Activated CD8-positive, alpha-beta T cell treated with anti-CD3 and anti-CD28 coated beads, Interleukin-2, amount 10 ng/mL, durations not matched to agents 7 days and 5 days (primary cell): ENCODE data around the gene GABBR2. TPM values are rescaled to one million over a fixed set of nuclear protein-coding genes. Genes with fewer than 3 reads are reported as not detected.

Source experiments
- ATAC-seq: fragments of 150-1000 bp; cut with Tn5 transposase; one replicate; pipeline ENCODE4 v1.10.0; 2021; ENCODE audit warnings: moderate library complexity
- CTCF ChIA-PET: fragments of 350-600 bp; sonication (Branson Sonifier 250); formaldehyde crosslinking; loops from one replicate; lab custom pipeline; 2021; ENCODE audit warnings: antibody characterized with exemption; lab: Charles Lee
- POLR2A ChIA-PET: fragments of 350-600 bp; sonication (Branson Sonifier 250); formaldehyde crosslinking; loops from one replicate; lab custom pipeline; 2021; ENCODE audit warnings: antibody characterized with exemption; lab: Charles Lee
- DNase-seq: peaks from one replicate; pipeline ENCODE4 v3.0.0-alpha.2; 2020
- H3K27ac Mint-ChIP-seq: one replicate; pipeline ENCODE4 v1.8.0; 2021; ENCODE audit warnings: mild to moderate bottlenecking, mixed read lengths
- H3K27me3 Mint-ChIP-seq: one replicate; pipeline ENCODE4 v1.8.0; 2021; ENCODE audit warnings: low read depth, mixed read lengths
- H3K36me3 Mint-ChIP-seq: one replicate; pipeline ENCODE4 v1.8.0; 2021; ENCODE audit warnings: low read depth, mixed read lengths
- H3K4me1 Mint-ChIP-seq: one replicate; pipeline ENCODE4 v1.8.0; 2021; ENCODE audit warnings: low read depth, mixed read lengths
- H3K4me3 Mint-ChIP-seq: one replicate; pipeline ENCODE4 v1.8.0; 2021; ENCODE audit warnings: mild to moderate bottlenecking, mixed read lengths
- H3K9me3 Mint-ChIP-seq: one replicate; pipeline ENCODE4 v1.8.0; 2022; ENCODE audit warnings: mixed read lengths; ENCODE audit not compliant: insufficient read depth
- total RNA-seq, 2 experiments: library from RNA; stranded (reverse); gene quantifications; one replicate each; pipeline ENCODE4 v1.2.3, GENCODE V29; 2021

GABBR2 gene
- total RNA-seq, 2 experiments from 2014 or later, result not detected

DNA sequence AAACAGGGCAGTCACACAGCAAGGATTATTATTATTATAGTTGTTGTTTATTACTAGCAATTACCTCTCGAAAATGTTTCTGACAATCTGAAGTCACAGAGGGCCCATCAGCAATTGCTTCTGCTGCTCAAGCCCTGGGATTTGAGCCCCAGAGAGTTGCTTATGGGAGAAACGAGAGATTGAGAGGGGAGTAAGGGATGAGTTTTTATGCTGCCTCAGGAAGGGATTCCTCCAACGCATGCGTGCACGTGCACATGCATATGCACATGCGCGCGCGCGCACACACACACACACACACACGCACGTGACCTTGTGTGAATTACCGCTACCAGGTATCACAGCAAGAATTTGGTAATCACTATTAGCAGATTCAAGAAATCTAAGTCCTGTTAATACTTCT lies 264.1 kb downstream of the GABBR2 start:
- Mint-ChIP-seq H3K27ac (no peak overlapping the region), H3K9me3 (no peaks in the 10 kb centered on the region), H3K4me3 (no peak overlapping the region), H3K27me3 (peaks cover 10% of the 10 kb centered on the region), H3K4me1 (no peaks in the 10 kb centered on the region), H3K36me3 (no peaks in the 10 kb centered on the region)
- ATAC-seq (no peak), DNase-seq (no peak)
- POLR2A ChIA-PET, result no interaction called here
- CTCF ChIA-PET, result no interaction called here

DNA sequence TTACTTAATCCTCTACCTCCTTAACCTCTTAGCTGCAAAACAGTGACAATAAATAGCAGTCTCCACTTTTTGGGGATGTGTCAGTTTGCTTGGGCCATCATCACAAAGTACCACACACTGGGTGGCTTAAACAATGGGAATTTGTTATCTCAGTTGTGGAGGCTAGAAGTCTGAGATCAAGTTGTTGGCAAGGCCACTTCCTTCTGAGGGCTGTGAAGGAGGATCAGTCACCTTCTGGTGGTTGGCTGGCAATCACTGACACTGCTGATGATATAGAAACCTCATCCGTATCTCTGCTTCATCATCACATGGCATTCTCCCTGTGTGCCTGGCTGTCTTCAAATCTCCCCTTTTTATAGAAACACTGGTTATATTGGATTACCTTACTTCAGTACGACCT lies 266.2 kb downstream of the GABBR2 start:
- no peak overlapping the region for H3K27ac Mint-ChIP-seq
- POLR2A ChIA-PET, result no interaction called here
- H3K36me3 Mint-ChIP-seq, result no peaks in the 10 kb centered on the region
- no peaks in the 10 kb centered on the region for H3K4me1 Mint-ChIP-seq
- DNase-seq (no peak), ATAC-seq (no peak)
- CTCF ChIA-PET, result no interaction called here
- H3K4me3 Mint-ChIP-seq, result no peak overlapping the region
- no peaks in the 10 kb centered on the region for H3K9me3 Mint-ChIP-seq
- peaks cover 12% of the 10 kb centered on the region for H3K27me3 Mint-ChIP-seq

DNA sequence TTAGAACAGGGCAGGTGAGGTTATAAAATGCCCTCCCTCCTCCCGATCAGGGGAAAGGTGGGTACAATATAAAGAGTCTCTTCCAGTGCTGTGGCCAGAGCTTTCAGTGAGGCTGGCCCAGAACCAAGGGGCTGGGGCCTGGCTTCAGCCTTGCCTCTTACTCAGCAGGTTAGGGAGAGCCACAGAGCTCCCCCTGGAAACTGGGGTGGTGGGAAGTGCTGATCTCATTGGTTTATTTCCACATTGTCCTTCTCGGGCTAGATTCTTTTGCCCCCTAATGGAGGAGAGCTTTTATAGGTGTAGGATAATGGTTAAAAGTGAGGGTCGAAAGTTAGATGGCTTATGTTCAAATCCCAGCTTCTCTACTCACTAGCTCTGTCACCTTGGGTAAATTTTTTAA lies 266.6 kb downstream of the GABBR2 start:
- Mint-ChIP-seq H3K4me3 (no peak overlapping the region), H3K9me3 (no peaks in the 10 kb centered on the region), H3K4me1 (no peaks in the 10 kb centered on the region), H3K27me3 (peaks cover 12% of the 10 kb centered on the region), H3K36me3 (no peaks in the 10 kb centered on the region), H3K27ac (no peak overlapping the region)
- ChIA-PET POLR2A (no interaction called here), CTCF (no interaction called here)
- DNase-seq, result no peak
- no peak for ATAC-seq

DNA sequence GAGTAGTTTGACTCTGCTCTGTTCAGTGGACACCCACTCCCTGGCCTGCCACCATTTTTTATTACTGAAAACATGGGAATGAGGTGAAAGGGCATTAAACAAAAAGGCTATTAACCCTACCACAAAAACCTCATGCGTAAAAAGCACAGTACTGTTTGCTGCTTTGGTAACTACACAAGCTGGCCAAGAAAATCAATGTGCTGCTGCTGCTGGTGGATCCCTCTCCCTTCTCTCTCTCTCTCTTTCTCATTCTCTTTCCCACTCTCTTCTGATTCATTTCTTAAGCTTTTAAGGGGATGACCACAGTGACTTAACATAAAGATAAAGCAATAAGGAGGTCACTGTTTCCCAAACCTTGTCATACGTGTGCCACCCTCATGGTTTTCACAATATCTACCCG lies 270.1 kb downstream of the GABBR2 start:
- DNase-seq (no peak), ATAC-seq (no peak)
- Mint-ChIP-seq H3K9me3 (no peaks in the 10 kb centered on the region), H3K4me1 (no peaks in the 10 kb centered on the region), H3K27me3 (peaks cover 9% of the 10 kb centered on the region), H3K4me3 (no peak overlapping the region), H3K27ac (no peak overlapping the region), H3K36me3 (no peaks in the 10 kb centered on the region)
- POLR2A ChIA-PET, result interaction anchor here (0.6 kb wide), 1 partner anchor 66 kb away, joined by 3 read pairs; no protein-coding TSS in a partner anchor
- CTCF ChIA-PET, result no interaction called here

DNA sequence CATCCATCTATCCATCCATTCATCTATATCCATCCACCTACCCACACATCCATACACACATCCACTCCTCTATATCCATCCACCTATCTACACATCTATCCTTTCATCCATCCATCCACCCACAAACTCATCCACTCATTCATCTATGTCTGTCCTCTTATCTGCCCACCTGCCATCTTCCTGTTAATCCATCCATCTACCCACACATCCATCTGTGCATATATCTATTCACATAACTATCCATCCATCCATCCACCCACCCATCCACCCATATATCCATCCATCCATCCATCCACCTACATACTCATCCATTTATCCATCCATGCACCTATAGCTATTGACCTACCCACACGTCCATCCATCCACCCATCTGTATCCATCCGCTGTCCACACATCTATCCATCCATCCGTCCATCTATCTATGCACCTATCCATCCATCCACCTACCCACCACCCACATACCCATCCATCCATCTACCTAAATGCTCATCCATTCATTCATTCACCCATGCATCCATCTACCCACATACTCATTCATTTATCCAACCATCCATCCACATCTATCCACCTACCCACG lies 271.2 kb downstream of the GABBR2 start:
- DNase-seq (no peak), ATAC-seq (no peak)
- CTCF ChIA-PET, result no interaction called here
- Mint-ChIP-seq H3K9me3 (no peaks in the 10 kb centered on the region), H3K4me1 (no peaks in the 10 kb centered on the region), H3K36me3 (no peaks in the 10 kb centered on the region), H3K27me3 (peaks cover 7% of the 10 kb centered on the region), H3K4me3 (no peak overlapping the region), H3K27ac (no peak overlapping the region)
- POLR2A ChIA-PET, result no interaction called here

DNA sequence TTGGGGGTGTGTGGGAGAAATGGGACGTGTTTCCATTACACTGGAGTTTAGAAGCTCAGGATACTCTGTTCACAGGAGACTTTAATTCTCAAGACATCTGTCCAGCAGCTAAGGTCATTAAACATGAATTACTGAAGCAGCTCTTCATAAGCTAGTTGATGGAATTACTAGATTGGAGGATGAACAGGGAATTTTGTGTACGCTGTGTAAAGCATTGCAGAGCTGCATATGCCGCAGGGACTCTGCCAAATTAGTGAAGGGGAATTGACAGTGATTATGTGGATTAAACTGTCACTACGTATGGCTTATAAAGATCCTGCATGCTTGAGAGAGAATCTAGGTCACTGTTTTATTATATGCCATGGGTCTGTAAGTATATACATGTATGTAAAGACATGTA lies 275.8 kb downstream of the GABBR2 start:
- Mint-ChIP-seq H3K4me1 (no peaks in the 10 kb centered on the region), H3K36me3 (no peaks in the 10 kb centered on the region), H3K9me3 (no peaks in the 10 kb centered on the region), H3K4me3 (no peak overlapping the region), H3K27me3 (peaks cover 6% of the 10 kb centered on the region), H3K27ac (no peak overlapping the region)
- ATAC-seq (no peak), DNase-seq (no peak)
- ChIA-PET CTCF (no interaction called here), POLR2A (no interaction called here)

DNA sequence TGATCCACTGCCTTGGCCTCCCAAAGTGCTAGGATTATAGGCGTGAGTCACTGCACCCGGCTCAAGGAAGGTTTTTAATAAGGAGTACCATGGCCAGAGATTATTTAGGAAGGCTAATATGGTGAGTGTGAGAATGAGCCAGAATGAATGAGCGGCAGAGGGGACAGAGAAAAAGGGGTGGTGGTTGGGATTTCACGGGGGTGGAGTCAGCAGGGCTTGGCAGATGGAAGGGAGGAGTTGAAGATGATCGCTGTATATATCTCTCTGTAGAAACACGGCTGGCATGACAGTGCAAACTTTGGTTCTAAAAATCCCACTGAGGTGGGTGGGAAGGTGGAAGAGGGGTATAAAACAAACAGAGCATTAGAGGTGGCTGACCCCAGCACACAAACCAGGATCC lies 276.6 kb downstream of the GABBR2 start:
- Mint-ChIP-seq H3K36me3 (no peaks in the 10 kb centered on the region), H3K4me1 (no peaks in the 10 kb centered on the region), H3K9me3 (no peaks in the 10 kb centered on the region), H3K4me3 (no peak overlapping the region), H3K27ac (no peak overlapping the region), H3K27me3 (peaks cover 6% of the 10 kb centered on the region)
- DNase-seq (no peak), ATAC-seq (no peak)
- ChIA-PET POLR2A (no interaction called here), CTCF (no interaction called here)

DNA sequence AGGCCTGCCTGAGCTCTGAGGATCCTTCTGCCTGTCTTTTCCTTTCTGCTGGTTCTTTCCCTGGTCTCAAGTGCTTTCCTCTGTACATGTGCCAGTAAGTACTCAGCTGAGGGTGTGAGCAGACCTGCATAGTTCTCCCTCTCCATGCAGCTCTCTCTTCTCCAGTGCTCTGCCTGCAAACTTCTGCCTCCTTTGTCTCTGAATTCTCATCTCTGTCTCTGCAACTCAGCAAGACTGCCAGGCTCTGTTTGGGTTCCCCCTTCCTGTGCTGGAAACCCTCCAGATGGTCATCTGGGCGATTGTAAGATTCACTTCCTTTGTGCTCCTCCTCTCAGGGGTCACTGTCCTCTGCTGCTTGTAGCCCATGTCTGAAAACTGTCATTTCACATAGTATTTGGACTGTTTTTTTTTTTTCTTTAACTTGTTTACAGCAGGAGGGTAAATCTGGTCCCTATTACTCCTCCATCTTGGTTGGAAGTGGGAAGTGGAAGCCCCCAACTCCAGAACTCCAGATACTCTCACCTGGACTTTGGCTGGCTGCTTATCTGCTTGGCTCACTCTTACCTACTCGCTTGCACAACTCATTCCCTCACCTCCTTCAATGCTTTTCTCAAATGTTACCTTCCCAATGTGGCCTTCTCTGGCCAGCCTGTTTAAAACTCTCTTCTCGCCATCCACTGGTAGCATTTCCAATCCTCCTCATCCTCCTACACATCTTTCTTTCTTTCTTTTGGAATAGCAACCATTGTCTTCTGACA lies 278.0 kb downstream of the GABBR2 start:
- ChIA-PET POLR2A (no interaction called here), CTCF (no interaction called here)

DNA sequence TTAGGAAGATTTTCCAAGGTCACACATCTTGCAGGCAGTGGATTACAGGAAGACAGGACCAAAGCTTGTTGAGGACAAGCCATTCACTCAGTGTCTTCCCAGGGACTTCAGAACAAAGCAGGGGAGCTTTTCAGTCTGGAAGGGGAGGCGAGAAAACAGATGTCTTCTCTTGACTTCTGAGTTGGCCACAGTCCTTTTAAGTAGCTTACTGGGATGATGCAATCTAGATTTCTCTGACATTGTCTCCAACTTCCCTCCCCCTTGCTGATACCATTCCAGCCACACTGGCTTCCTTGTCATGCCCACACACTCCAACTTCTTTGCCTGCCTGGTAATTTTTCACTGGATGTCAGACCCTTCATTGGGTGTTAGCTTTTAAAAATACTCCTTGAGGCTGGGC lies 279.1 kb downstream of the GABBR2 start:
- ATAC-seq (no peak), DNase-seq (no peak)
- POLR2A ChIA-PET, result interaction anchor here (0.7 kb wide), 1 partner anchor 111 kb away, joined by 4 read pairs; no protein-coding TSS in a partner anchor
- Mint-ChIP-seq H3K36me3 (no peaks in the 10 kb centered on the region), H3K4me1 (no peaks in the 10 kb centered on the region), H3K4me3 (no peak overlapping the region), H3K27ac (no peak overlapping the region), H3K27me3 (peaks cover 6% of the 10 kb centered on the region), H3K9me3 (no peaks in the 10 kb centered on the region)
- CTCF ChIA-PET, result no interaction called here

More for the DNA sequence above, 278.0 kb downstream of the GABBR2 start:
- DNase-seq (no peak), ATAC-seq (no peak)
- no peaks in the 10 kb centered on the region for H3K9me3 Mint-ChIP-seq
- H3K4me3 Mint-ChIP-seq, result no peak overlapping the region
- H3K27me3 Mint-ChIP-seq, result peaks cover 6% of the 10 kb centered on the region
- H3K27ac Mint-ChIP-seq, result no peak overlapping the region
- H3K36me3 Mint-ChIP-seq, result no peaks in the 10 kb centered on the region
- no peaks in the 10 kb centered on the region for H3K4me1 Mint-ChIP-seq

DNA sequence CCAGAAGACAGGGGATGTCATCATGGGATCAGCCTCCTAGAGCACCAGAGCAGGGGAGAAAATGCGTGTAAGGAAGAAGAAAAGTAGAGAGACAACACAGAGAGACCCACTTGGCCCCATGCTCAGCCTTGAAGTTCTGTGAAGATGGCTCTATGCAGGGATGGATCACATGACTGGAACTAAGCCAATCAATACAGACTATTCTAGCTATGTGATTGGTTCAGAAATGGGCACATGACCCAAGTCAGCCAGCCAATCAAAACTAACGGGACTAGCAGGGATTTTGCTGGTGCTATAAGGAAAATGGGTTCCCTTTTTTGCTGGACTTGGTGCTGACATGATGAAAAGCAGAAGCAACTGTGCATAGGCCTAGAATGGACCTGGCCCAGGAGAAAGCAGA lies 280.3 kb downstream of the GABBR2 start:
- H3K4me3 Mint-ChIP-seq, result no peak overlapping the region
- no peak overlapping the region for H3K27ac Mint-ChIP-seq
- no peaks in the 10 kb centered on the region for H3K4me1 Mint-ChIP-seq
- ATAC-seq, result no peak
- POLR2A ChIA-PET, result no interaction called here
- H3K36me3 Mint-ChIP-seq, result no peaks in the 10 kb centered on the region
- H3K9me3 Mint-ChIP-seq, result no peaks in the 10 kb centered on the region
- CTCF ChIA-PET, result no interaction called here
- no peak for DNase-seq
- peaks cover 6% of the 10 kb centered on the region for H3K27me3 Mint-ChIP-seq

DNA sequence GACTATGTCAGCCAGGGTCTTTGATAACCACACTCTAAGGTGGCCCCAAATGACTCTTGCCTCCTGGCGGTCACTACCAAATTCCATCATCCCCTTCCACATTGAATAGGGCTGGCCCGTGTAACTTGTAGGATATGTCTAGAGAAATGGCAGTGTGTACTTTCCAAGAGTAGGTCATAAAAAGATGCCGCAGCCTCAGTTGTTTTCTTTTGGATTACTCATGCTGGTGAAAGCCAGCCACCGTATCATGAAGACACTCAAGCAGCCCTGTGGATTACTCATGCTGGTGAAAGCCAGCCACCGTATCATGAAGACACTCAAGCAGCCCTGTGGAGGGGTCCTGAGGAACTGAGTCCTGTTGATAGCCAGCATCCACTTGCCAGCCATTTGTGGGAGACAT lies 281.2 kb downstream of the GABBR2 start:
- ChIA-PET POLR2A (no interaction called here), CTCF (no interaction called here)
- Mint-ChIP-seq H3K27me3 (peaks cover 6% of the 10 kb centered on the region), H3K9me3 (no peaks in the 10 kb centered on the region), H3K27ac (no peak overlapping the region), H3K36me3 (no peaks in the 10 kb centered on the region), H3K4me1 (no peaks in the 10 kb centered on the region), H3K4me3 (no peak overlapping the region)
- no peak for ATAC-seq
- no peak for DNase-seq

DNA sequence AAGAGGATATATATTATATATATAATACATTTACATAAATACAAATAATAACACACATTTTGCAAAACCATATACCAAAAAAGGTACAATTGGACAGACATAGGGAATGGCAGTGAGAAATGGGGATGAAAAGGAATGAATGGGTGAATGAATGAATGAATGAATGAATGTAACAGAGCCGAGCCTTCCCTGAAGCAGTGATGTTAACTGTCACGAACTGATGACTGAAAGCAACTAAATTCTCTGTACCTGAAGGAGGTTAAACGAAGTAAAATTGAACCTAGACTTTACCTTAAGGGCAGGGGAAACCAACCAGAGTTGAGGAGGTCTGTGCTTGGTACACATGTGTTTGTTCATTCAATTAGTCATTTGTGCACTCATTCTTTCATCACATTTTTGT lies 283.7 kb downstream of the GABBR2 start:
- H3K27me3 Mint-ChIP-seq, result peaks cover 5% of the 10 kb centered on the region
- CTCF ChIA-PET, result no interaction called here
- no peak overlapping the region for H3K27ac Mint-ChIP-seq
- H3K4me3 Mint-ChIP-seq, result no peak overlapping the region
- ATAC-seq, result no peak
- no peaks in the 10 kb centered on the region for H3K9me3 Mint-ChIP-seq
- POLR2A ChIA-PET, result no interaction called here
- H3K36me3 Mint-ChIP-seq, result no peaks in the 10 kb centered on the region
- H3K4me1 Mint-ChIP-seq, result no peaks in the 10 kb centered on the region
- DNase-seq, result no peak
